HEK293 (cell line): ENCODE results near the gene TRIM27.

Experiments used
- CTCF ChIA-PET: fragments of 350-600 bp; formaldehyde crosslinking; extraction: SDS; loops from one replicate; lab custom pipeline; 2021; ENCODE audit warnings: antibody characterized with exemption; lab: Yijun Ruan, JAX
- POLR2A ChIA-PET: fragments of 300-600 bp; formaldehyde crosslinking; extraction: SDS; loops from one replicate; lab custom pipeline; 2020; ENCODE audit warnings: antibody characterized with exemption, inconsistent platforms; lab: Yijun Ruan, JAX
- H3K27ac ChIP-seq: fragments of 200-500 bp; sonication (Bioruptor generic); 2 replicates; pipeline ENCODE4 v1.5.1; 2014; ENCODE audit warnings: low read depth, low read length, control low read depth, inconsistent platforms; ENCODE audit errors: extremely low read depth
- H3K36me3 ChIP-seq, 2 experiments: fragments of 200-500 bp in 1 of 2; sonication (Bioruptor generic) in 1 of 2; 1 replicate in 1 of 2; 2 replicates in 1 of 2; pipeline ENCODE4 v1.5.1; 2014 to 2017; ENCODE audit warnings: inconsistent platforms in 2 of 2, low read length in 2 of 2; ENCODE audit not compliant: control insufficient read depth in 2 of 2, insufficient read depth in 1 of 2
- H3K4me1 ChIP-seq: fragments of 200-500 bp; sonication (Bioruptor generic); 2 replicates; pipeline ENCODE4 v1.5.1; 2014; ENCODE audit warnings: mild to moderate bottlenecking, low read length, inconsistent platforms; ENCODE audit not compliant: control insufficient read depth, insufficient read depth
- H3K4me3 ChIP-seq: 2 replicates; pipeline ENCODE4 v1.5.1; 2011; ENCODE audit warnings: low read depth, mild to moderate bottlenecking, control low read depth, low read length, moderate library complexity
- H3K9me3 ChIP-seq: fragments of 200-500 bp; sonication (Bioruptor generic); 2 replicates; pipeline ENCODE4 v1.5.1; 2014; ENCODE audit warnings: low read depth, low read length, inconsistent platforms; ENCODE audit not compliant: control insufficient read depth, insufficient read depth
- BCL6B ChIP-seq: fragments of 450-650 bp; formaldehyde crosslinking; IDR thresholded peaks from 2 replicates; pipeline ENCODE4 v1.5.1; 2017; ENCODE audit warnings: missing biosample characterization, missing genetic modification characterization
- HIC1 ChIP-seq: fragments of 450-650 bp; formaldehyde crosslinking; IDR thresholded peaks from 2 replicates; pipeline ENCODE4 v1.5.1; 2016; ENCODE audit warnings: missing biosample characterization, missing genetic modification characterization
- KLF8 ChIP-seq: fragments of 450-650 bp; formaldehyde crosslinking; IDR thresholded peaks from 2 replicates; pipeline ENCODE4 v1.5.1; 2016; ENCODE audit warnings: missing biosample characterization, missing genetic modification characterization
- YY1 ChIP-seq: fragments of 450-650 bp; formaldehyde crosslinking; IDR thresholded peaks from 2 replicates; pipeline ENCODE4 v1.5.1; 2018; ENCODE audit warnings: missing biosample characterization, missing genetic modification characterization
- ZBTB1 ChIP-seq: fragments of 450-650 bp; formaldehyde crosslinking; IDR thresholded peaks from 2 replicates; pipeline ENCODE4 v1.5.1; 2016; ENCODE audit warnings: missing biosample characterization, missing genetic modification characterization
- ZNF10 ChIP-seq: fragments of 450-650 bp; formaldehyde crosslinking; IDR thresholded peaks from 2 replicates; pipeline ENCODE4 v1.5.1; 2017; ENCODE audit warnings: missing biosample characterization, missing genetic modification characterization
- ZNF121 ChIP-seq: fragments of 450-650 bp; formaldehyde crosslinking; IDR thresholded peaks from 2 replicates; pipeline ENCODE4 v1.5.1; 2016; ENCODE audit warnings: missing biosample characterization, missing genetic modification characterization
- ZNF157 ChIP-seq: fragments of 450-650 bp; formaldehyde crosslinking; IDR thresholded peaks from 2 replicates; pipeline ENCODE4 v1.5.1; 2016; ENCODE audit warnings: missing biosample characterization, missing genetic modification characterization
- ZNF18 ChIP-seq: fragments of 450-650 bp; formaldehyde crosslinking; IDR thresholded peaks from 2 replicates; pipeline ENCODE4 v1.5.1; 2016; ENCODE audit warnings: missing biosample characterization, missing genetic modification characterization
- ZNF19 ChIP-seq: fragments of 450-650 bp; formaldehyde crosslinking; IDR thresholded peaks from 2 replicates; pipeline ENCODE4; 2016; ENCODE audit warnings: missing biosample characterization, missing genetic modification characterization, low read depth
- ZNF211 ChIP-seq: fragments of 450-650 bp; formaldehyde crosslinking; IDR thresholded peaks from 2 replicates; pipeline ENCODE4 v1.5.1; 2016; ENCODE audit warnings: low read depth, missing biosample characterization, missing genetic modification characterization
- ZNF223 ChIP-seq: fragments of 450-650 bp; formaldehyde crosslinking; IDR thresholded peaks from 2 replicates; pipeline ENCODE4 v1.5.1; 2016; ENCODE audit warnings: missing biosample characterization, missing genetic modification characterization
- ZNF341 ChIP-seq: fragments of 450-650 bp; formaldehyde crosslinking; IDR thresholded peaks from 2 replicates; pipeline ENCODE4; 2016; ENCODE audit warnings: low read depth, missing biosample characterization, missing genetic modification characterization
- ZNF354C ChIP-seq: fragments of 450-650 bp; formaldehyde crosslinking; IDR thresholded peaks from 2 replicates; pipeline ENCODE4 v1.5.1; 2016; ENCODE audit warnings: missing biosample characterization, missing genetic modification characterization, low read depth, borderline replicate concordance
- ZNF362 ChIP-seq: fragments of 450-650 bp; formaldehyde crosslinking; IDR thresholded peaks from 2 replicates; pipeline ENCODE4 v1.5.1; 2016; ENCODE audit warnings: missing biosample characterization, missing genetic modification characterization
- ZNF366 ChIP-seq: fragments of 450-650 bp; formaldehyde crosslinking; conservative IDR thresholded peaks from 2 replicates; pipeline ENCODE4 v1.5.1; 2016; ENCODE audit warnings: missing biosample characterization, missing genetic modification characterization
- ZNF394 ChIP-seq: fragments of 450-650 bp; formaldehyde crosslinking; IDR thresholded peaks from 2 replicates; pipeline ENCODE4 v1.5.1; 2016; ENCODE audit warnings: missing biosample characterization, missing genetic modification characterization, mild to moderate bottlenecking, moderate library complexity, borderline replicate concordance
- ZNF501 ChIP-seq: fragments of 450-650 bp; formaldehyde crosslinking; IDR thresholded peaks from 2 replicates; pipeline ENCODE4 v1.5.1; 2016; ENCODE audit warnings: missing biosample characterization, missing genetic modification characterization
- ZNF513 ChIP-seq: fragments of 450-650 bp; IDR thresholded peaks from 2 replicates; pipeline ENCODE4 v1.5.1; 2018; ENCODE audit warnings: missing biosample characterization, missing genetic modification characterization
- ZNF624 ChIP-seq: fragments of 450-650 bp; formaldehyde crosslinking; IDR thresholded peaks from 2 replicates; pipeline ENCODE4 v1.5.1; 2017; ENCODE audit warnings: missing biosample characterization, missing genetic modification characterization
- ZNF645 ChIP-seq: fragments of 450-650 bp; formaldehyde crosslinking; IDR thresholded peaks from 2 replicates; pipeline ENCODE4; 2016; ENCODE audit warnings: missing biosample characterization, missing genetic modification characterization
- ZNF658 ChIP-seq: fragments of 450-650 bp; formaldehyde crosslinking; IDR thresholded peaks from 2 replicates; pipeline ENCODE4; 2016; ENCODE audit warnings: missing biosample characterization, missing genetic modification characterization

TRIM27 gene

DNA sequence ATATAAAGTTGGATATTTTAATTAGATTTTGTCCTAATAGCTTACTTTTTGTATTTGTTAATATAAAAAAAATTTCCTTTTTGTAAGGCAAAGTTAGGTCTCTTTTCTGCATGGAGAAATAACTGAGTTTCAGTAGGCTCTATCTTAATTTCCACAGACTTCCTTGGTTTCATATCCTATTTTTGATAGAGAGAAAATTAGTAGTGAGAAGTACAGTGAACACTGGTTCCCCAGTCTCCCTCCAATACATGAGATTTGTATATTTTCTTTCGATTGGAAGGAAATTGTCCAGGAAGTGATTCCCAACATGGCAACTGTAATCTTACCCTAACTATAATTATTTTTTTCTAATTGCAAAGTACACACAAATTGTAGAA is 26.4 kb downstream of the TRIM27 start:
- H3K27ac ChIP-seq, result no peak overlapping the region; the same call in 1 of the 2 replicates
- CTCF ChIA-PET, result interaction anchor here (0.9 to 1.3 kb wide), 3 partner anchors 25 to 86 kb away, joined by 3 to 6 read pairs (median 3); no protein-coding TSS in a partner anchor
- TF ChIP-seq HIC1 (tag by site-specific recombination), result no peak
- H3K36me3 ChIP-seq, result peaks cover 17 to 20% of the 10 kb centered on the region in 2 experiments
- no peaks in the 10 kb centered on the region for H3K9me3 ChIP-seq
- H3K4me3 ChIP-seq, result peak overlapping the region; percentile 66
- POLR2A ChIA-PET, result interaction anchor here (0.9 to 2.5 kb wide), 8 partner anchors 12 to 149 kb away, joined by 3 to 20 read pairs (median 4); partner anchors contain the start of gene TRIM27
- H3K4me1 ChIP-seq, result peaks cover 3% of the 10 kb centered on the region; the same call in 1 of the 2 replicates

GRCh38 chr6:28896505-28897368 is 27.0 kb downstream of the TRIM27 start:
- H3K27ac ChIP-seq, result peak overlapping the region; percentile 79
- H3K9me3 ChIP-seq, result no peaks in the 10 kb centered on the region
- ChIA-PET POLR2A (interaction anchor here (0.9 to 2.5 kb wide), 16 partner anchors 11 to 310 kb away, joined by 3 to 20 read pairs (median 5); partner anchors contain the start of gene TRIM27), CTCF (interaction anchor here (0.6 to 1.3 kb wide), 6 partner anchors 26 to 466 kb away, joined by 3 to 6 read pairs (median 3); no protein-coding TSS in a partner anchor)
- H3K4me1 ChIP-seq, result peaks cover 3% of the 10 kb centered on the region; the same call in 1 of the 2 replicates
- H3K4me3 ChIP-seq, result peak overlapping the region; percentile 66
- peaks cover 11 to 14% of the 10 kb centered on the region in 2 experiments for H3K36me3 ChIP-seq
- TF ChIP-seq ZNF394 (tag by site-specific recombination) (no peak), YY1 (0 out of 2 replicates have a peak, but pooled peaks have one; percentile 34), ZNF19 (tag by site-specific recombination) (no peak), ZNF10 (tag by site-specific recombination) (no peak), KLF8 (tag by site-specific recombination) (no peak), ZNF211 (tag by site-specific recombination) (no peak), ZNF354C (tag by site-specific recombination) (no peak), ZNF624 (no peak), ZNF18 (tag by site-specific recombination) (no peak), ZNF362 (tag by site-specific recombination) (0 out of 2 replicates have a peak, but pooled peaks have one; percentile 11), ZNF366 (tag by site-specific recombination) (no peak), ZNF157 (no peak), ZNF513 (tag by site-specific recombination) (no peak), ZNF121 (tag by site-specific recombination) (no peak), ZNF645 (tag by site-specific recombination) (no peak), ZNF223 (no peak), ZNF501 (peak; percentile 56; the same call in 1 of the 2 replicates), ZBTB1 (no peak), ZNF658 (tag by site-specific recombination) (no peak), BCL6B (no peak), ZNF341 (tag by site-specific recombination) (peak; percentile 64)
